GM12878 (cell line): Measurements from ENCODE around the gene LPIN2. TPM values are rescaled to one million over a fixed set of nuclear protein-coding genes. Genes with fewer than 3 reads are reported as not detected.

Source experiments
- ATAC-seq: fragments of 200-7000 bp; cut with Tn5 transposase; 3 replicates; pipeline ENCODE4 v1.9.1; 2020; ENCODE audit warnings: mild to moderate bottlenecking, moderate library complexity
- BruUV-seq: library from RNA; stranded (reverse); fragments of 400-500 nt; replicated peaks from 2 replicates; lab custom pipeline; 2021; lab: Mats Ljungman, UMichigan
- CTCF ChIA-PET: fragments of 300-600 bp; sonication (Branson Sonifier 250); formaldehyde crosslinking; extraction: SDS; loops from one replicate; lab custom pipeline; 2021; ENCODE audit warnings: inconsistent platforms; lab: Yijun Ruan, JAX
- POLR2A ChIA-PET: fragments of 350-600 bp; formaldehyde crosslinking; extraction: SDS; loops from one replicate; lab custom pipeline; 2021; ENCODE audit warnings: inconsistent platforms; lab: Charles Lee
- RAD21 ChIA-PET: fragments of 300-600 bp; sonication (Branson Sonifier 250); formaldehyde crosslinking; loops from one replicate; lab custom pipeline; 2023; ENCODE audit warnings: antibody characterized with exemption; ENCODE audit not compliant: unreplicated experiment; lab: Charles Lee
- SMC1A ChIA-PET: fragments of 300-600 bp; sonication (Branson Sonifier 250); formaldehyde crosslinking; loops from one replicate; lab custom pipeline; 2023; ENCODE audit not compliant: unreplicated experiment, uncharacterized antibody; lab: Charles Lee
- DNase-seq: peaks from one replicate; pipeline ENCODE4 v3.0.0-alpha.2; 2011; ENCODE audit warnings: low read depth, low spot score
- FAIRE-seq: peaks from 3 replicates; lab custom pipeline; 2011; peaks lifted over from hg19 to GRCh38; lab: Jason Lieb, UNC
- H2AFZ ChIP-seq: 2 replicates; pipeline ENCODE4 v1.6.0; 2011; ENCODE audit warnings: low read depth, low read length, control low read depth; ENCODE audit not compliant: control insufficient read depth
- H3K27ac ChIP-seq: 2 replicates; pipeline ENCODE4 v1.5.1; 2011; ENCODE audit warnings: control low read depth; ENCODE audit not compliant: control insufficient read depth, insufficient read depth
- H3K27me3 ChIP-seq, 2 experiments: replicated peaks in 1 of 2; 2 replicates each; pipeline versions ENCODE4 v1.6.0 to v1.6.1; 2011; ENCODE audit warnings: low read length in 1 of 2; ENCODE audit not compliant: control insufficient read depth in 2 of 2, insufficient read depth in 2 of 2
- H3K36me3 ChIP-seq, 2 experiments: 2 replicates each; pipeline ENCODE4 v1.5.1; 2011; ENCODE audit warnings: low read length in 1 of 2; ENCODE audit not compliant: control insufficient read depth in 2 of 2, insufficient read depth in 2 of 2
- H3K4me1 ChIP-seq: 2 replicates; pipeline ENCODE4 v1.6.1; 2011; ENCODE audit warnings: mild to moderate bottlenecking, low read length, moderate library complexity, mixed read lengths; ENCODE audit not compliant: control insufficient read depth, insufficient read depth
- H3K4me2 ChIP-seq: 2 replicates; pipeline ENCODE4 v1.6.0; 2011; ENCODE audit warnings: control low read depth; ENCODE audit not compliant: control insufficient read depth, insufficient read depth
- H3K4me3 ChIP-seq: fragments of 200-600 bp; sonication (generic); 2 replicates; pipeline ENCODE4 v1.5.1; 2016
- H3K79me2 ChIP-seq: 2 replicates; pipeline ENCODE4 v1.6.0; 2011; ENCODE audit warnings: low read length; ENCODE audit not compliant: control insufficient read depth, insufficient read depth
- H3K9ac ChIP-seq: 2 replicates; pipeline ENCODE4 v1.8.0; 2011; ENCODE audit warnings: low read length, control low read depth, mixed read lengths; ENCODE audit not compliant: control insufficient read depth, insufficient read depth
- H3K9me3 ChIP-seq: replicated peaks from 3 replicates; pipeline ENCODE4 v1.5.1; 2011; ENCODE audit warnings: mild to moderate bottlenecking, low read length; ENCODE audit not compliant: control insufficient read depth, insufficient read depth
- H4K20me1 ChIP-seq: 2 replicates; pipeline ENCODE4 v1.6.0; 2011; ENCODE audit not compliant: control insufficient read depth, insufficient read depth
- ESRRA ChIP-seq: IDR thresholded peaks from 2 replicates; pipeline ENCODE4 v1.6.1; 2012; ENCODE audit warnings: mild to moderate bottlenecking, low read length, improper control_type of control experiment
- HDAC6 ChIP-seq: fragments of 200-600 bp; sonication (generic); IDR thresholded peaks from one replicate; pipeline ENCODE4 v1.8.0; 2017; ENCODE audit warnings: antibody characterized with exemption; ENCODE audit not compliant: unreplicated experiment
- NFYA ChIP-seq: IDR thresholded peaks from 2 replicates; pipeline ENCODE4 v1.6.1; 2011; ENCODE audit warnings: low read depth, mild to moderate bottlenecking, low read length, improper control_type of control experiment, borderline replicate concordance
- REST ChIP-seq: IDR thresholded peaks from 2 replicates; pipeline ENCODE4 v1.6.1; 2012; ENCODE audit warnings: mild to moderate bottlenecking, low read depth, low read length
- WGBS: methylation state at CpG from one replicate; pipeline ENCODE4 v1.1.6; 2016; ENCODE audit warnings: low lambda C conversion rate; ENCODE audit not compliant: insufficient replicate concordance, insufficient coverage; ENCODE audit errors: missing lambda C conversion rate; 5-methylcytosine and 5-hydroxymethylcytosine counted together
- in situ Hi-C: fragments of 300-500 bp; cut with MboI; formaldehyde crosslinking; loops from 9 replicates; pipeline ENCODE4 v1.14.3; 2018; ENCODE audit warnings: mixed read lengths
- intact Hi-C: fragments of 100-400 bp; cut with micrococcal nuclease; formaldehyde crosslinking; loops from one replicate; pipeline ENCODE4 v1.14.2; 2022; ENCODE audit not compliant: unreplicated experiment
- polyA plus RNA-seq, 11 experiments: library from polyadenylated mRNA; depleted of rRNA in 4 of 11; unstranded in 6 of 11; stranded (reverse) in 5 of 11; fragments of >200 nt; fragmentation: Nextera tagmentation in 4 of 11; fragmentation: Illumina TruSeq in 1 of 11; extraction: Ambion mirVana in 4 of 11; extraction: Trizol in 1 of 11; gene quantifications; 1 replicate in 1 of 11; 2 replicates in 10 of 11; pipeline versions ENCODE4 v1.2.1 to v1.2.3, GENCODE V29; 2011 to 2016; ENCODE audit warnings: inconsistent platforms in 2 of 11, missing spikeins in 2 of 11, low read depth in 1 of 11
- total RNA-seq, 4 experiments: library from RNA; depleted of rRNA in 3 of 4; stranded (reverse); fragments of >200 nt in 3 of 4; fragmentation: Illumina TruSeq in 1 of 4; extraction: Trizol in 1 of 4; gene quantifications; 2 replicates each; pipeline versions ENCODE4 v1.2.1 to v1.2.3, GENCODE V29; 2013 to 2021
- TF ChIP-seq, protein P1 (sequence below): IDR thresholded peaks from 2 replicates; pipeline ENCODE4 v1.6.1; 2012; ENCODE audit warnings: improper control_type of control experiment, low read depth, low read length; ENCODE audit not compliant: insufficient replicate concordance

Gene LPIN2
- total and polyA plus RNA-seq, 10 of the 15 experiments (the other 5 are each of a cell fraction or from before 2014, with no cell fraction given), result 4.1 to 28.0 (median 15.9) TPM

GRCh38 chr18:2974731-2975130, 38.2 kb downstream of the LPIN2 start:
- peaks cover 58% of the 10 kb centered on the region for H3K79me2 ChIP-seq
- no TSS peak for BruUV-seq
- in situ Hi-C loops, result loop anchor here (10.0 to 25.0 kb wide), 4 partner anchors 480 to 1363 kb away; partner anchors contain the start of gene TGIF1
- H3K9me3 ChIP-seq, result no peaks in the 10 kb centered on the region
- H3K27me3 ChIP-seq, result no peaks in the 10 kb centered on the region
- H3K36me3 ChIP-seq, result peaks cover 0 to 4% of the 10 kb centered on the region in 2 experiments; a peak in 1 of 4 replicates
- TF ChIP-seq, protein P1, sequence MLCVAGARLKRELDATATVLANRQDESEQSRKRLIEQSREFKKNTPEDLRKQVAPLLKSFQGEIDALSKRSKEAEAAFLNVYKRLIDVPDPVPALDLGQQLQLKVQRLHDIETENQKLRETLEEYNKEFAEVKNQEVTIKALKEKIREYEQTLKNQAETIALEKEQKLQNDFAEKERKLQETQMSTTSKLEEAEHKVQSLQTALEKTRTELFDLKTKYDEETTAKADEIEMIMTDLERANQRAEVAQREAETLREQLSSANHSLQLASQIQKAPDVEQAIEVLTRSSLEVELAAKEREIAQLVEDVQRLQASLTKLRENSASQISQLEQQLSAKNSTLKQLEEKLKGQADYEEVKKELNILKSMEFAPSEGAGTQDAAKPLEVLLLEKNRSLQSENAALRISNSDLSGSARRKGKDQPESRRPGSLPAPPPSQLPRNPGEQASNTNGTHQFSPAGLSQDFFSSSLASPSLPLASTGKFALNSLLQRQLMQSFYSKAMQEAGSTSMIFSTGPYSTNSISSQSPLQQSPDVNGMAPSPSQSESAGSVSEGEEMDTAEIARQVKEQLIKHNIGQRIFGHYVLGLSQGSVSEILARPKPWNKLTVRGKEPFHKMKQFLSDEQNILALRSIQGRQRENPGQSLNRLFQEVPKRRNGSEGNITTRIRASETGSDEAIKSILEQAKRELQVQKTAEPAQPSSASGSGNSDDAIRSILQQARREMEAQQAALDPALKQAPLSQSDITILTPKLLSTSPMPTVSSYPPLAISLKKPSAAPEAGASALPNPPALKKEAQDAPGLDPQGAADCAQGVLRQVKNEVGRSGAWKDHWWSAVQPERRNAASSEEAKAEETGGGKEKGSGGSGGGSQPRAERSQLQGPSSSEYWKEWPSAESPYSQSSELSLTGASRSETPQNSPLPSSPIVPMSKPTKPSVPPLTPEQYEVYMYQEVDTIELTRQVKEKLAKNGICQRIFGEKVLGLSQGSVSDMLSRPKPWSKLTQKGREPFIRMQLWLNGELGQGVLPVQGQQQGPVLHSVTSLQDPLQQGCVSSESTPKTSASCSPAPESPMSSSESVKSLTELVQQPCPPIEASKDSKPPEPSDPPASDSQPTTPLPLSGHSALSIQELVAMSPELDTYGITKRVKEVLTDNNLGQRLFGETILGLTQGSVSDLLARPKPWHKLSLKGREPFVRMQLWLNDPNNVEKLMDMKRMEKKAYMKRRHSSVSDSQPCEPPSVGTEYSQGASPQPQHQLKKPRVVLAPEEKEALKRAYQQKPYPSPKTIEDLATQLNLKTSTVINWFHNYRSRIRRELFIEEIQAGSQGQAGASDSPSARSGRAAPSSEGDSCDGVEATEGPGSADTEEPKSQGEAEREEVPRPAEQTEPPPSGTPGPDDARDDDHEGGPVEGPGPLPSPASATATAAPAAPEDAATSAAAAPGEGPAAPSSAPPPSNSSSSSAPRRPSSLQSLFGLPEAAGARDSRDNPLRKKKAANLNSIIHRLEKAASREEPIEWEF, result no peak
- no peak for TF ChIP-seq HDAC6
- TF ChIP-seq REST, result no peak
- TF ChIP-seq NFYA, result no peak
- TF ChIP-seq ESRRA, result no peak
- ATAC-seq, result no peak
- no peak overlapping the region for H3K27ac ChIP-seq
- DNase-seq, result no peak
- intact Hi-C loops, result loop anchor here (10.0 kb wide), 1 partner anchor 320 kb away; the partner anchor contains the start of gene SMCHD1
- POLR2A ChIA-PET, result interaction anchor here (1.0 kb wide), 1 partner anchor 8 kb away, joined by 3 read pairs; no protein-coding TSS in a partner anchor
- RAD21 ChIA-PET, result interaction anchor here (5.8 to 8.9 kb wide), 2 partner anchors 10 to 15 kb away, joined by 85 to 155 read pairs; no protein-coding TSS in a partner anchor
- H2AFZ ChIP-seq, result no peak overlapping the region
- H4K20me1 ChIP-seq, result no peaks in the 10 kb centered on the region
- H3K4me2 ChIP-seq, result no peak overlapping the region
- no peak for FAIRE-seq
- H3K4me3 ChIP-seq, result no peak overlapping the region
- CTCF ChIA-PET, result interaction anchor here (1.6 to 21.4 kb wide), 3 partner anchors 11 to 28 kb away, joined by 5 to 285 read pairs (median 174); no protein-coding TSS in a partner anchor
- SMC1A ChIA-PET, result interaction anchor here (5.2 to 6.7 kb wide), 2 partner anchors 12 to 15 kb away, joined by 48 to 160 read pairs; no protein-coding TSS in a partner anchor
- H3K9ac ChIP-seq, result no peak overlapping the region
- 100% methylated on average over 3 of the region's 3 CpGs for WGBS
- peaks cover 42% of the 10 kb centered on the region for H3K4me1 ChIP-seq
